HG03378 (cell line): Measurements from ENCODE around the gene UBE2G2.

Experiments
- ATAC-seq: cut with Tn5 transposase; IDR thresholded peaks from one replicate; pipeline ENCODE4 v1.9.1; 2021; ENCODE audit warnings: mild to moderate bottlenecking, moderate library complexity; ENCODE audit not compliant: unreplicated experiment

UBE2G2 gene

DNA sequence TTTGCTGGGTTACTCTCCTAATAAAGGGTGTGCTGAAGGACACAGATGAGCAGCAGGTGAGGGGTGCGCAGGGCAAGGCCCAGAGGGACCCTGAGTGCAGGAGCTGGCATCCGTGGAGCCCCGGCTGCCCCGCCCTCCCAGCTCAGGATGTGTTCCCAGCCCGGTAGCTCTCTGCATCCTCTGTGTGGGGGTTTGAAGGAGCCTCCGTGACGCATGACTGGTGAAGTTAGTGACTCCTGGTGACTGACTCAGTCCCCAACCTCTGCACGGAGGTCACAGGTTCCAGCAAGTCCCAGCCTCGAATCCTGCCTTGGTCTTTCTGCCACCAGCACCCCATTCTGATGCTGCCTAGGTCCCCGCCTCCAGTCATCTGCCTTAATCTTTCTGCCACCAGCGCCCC lies 68.7 kb downstream of the UBE2G2 start:
- ATAC-seq, result no peak

- no peak for ATAC-seq
Measured at GRCh38 chr21:44732263-44732662, 69.4 kb downstream of the UBE2G2 start.

DNA sequence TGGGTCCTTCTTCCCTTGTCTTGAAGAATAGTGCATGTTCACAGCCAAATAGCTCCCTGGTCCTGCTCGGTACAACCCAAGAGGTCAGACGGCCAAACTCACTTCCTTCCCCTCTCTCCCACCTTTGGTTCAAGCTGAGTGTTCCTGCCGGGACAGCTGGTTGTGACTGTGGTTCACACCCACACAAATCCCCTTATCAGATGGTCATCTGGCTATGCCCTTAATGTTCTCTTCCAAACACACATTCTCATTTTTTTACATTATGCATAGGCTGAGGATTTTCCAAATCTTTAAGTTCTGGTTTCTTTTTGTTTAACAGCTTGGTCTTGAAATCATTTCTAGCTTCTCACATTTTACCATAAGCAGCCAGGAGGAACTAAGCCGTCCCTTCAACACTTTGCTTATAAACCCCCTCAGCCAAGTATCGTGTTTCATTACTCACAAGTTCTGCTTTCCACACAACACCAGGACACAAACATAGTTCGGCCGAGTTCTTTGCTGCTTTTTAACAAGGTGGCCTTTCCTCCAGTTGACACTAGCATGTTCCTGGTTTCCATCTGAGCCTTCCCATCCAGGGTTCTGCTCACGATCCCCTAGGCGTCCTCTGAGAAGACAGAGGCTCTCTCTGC lies 70.6 kb downstream of the UBE2G2 start:
- ATAC-seq, result no peak

DNA sequence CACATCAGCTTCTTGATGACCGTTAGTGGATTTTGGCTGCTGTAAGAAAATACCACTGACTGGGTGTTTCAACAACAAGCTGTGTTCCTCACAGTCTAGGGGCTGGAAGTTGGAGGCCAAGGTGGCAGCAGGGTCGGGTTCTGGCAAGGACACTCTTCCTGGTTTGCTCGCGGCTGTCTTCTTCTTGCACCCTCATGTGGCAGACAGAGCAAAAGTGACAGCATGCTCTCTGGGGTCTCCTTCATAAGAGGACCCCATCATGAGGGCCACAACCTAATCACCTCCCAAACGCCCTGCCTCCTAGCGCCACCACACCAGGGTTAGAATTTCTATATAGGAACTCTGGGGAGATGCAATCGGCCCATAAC lies 71.6 kb downstream of the UBE2G2 start:
- ATAC-seq, result no peak

- no peak for ATAC-seq
Measured at GRCh38 chr21:44729336-44730027, 72.1 kb downstream of the UBE2G2 start.

DNA sequence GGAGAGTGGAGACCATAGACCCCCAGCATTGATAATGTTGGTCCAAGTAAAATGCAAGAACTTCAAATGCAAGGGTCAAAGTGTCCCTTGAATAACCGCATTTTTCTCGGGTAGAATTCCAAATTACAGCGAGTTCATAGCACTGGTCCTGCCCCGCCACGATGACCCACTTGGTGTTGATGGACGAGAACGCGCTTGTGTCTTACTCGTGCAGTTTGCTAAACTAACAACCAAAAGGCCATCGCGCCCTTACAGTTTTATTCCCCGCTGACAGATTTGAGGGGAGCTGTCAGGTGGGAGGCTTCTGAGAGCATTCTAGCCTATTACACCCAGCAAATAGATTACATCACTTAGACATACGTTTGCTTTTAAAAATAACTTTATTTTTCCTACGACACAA lies 72.9 kb downstream of the UBE2G2 start:
- no peak for ATAC-seq

DNA sequence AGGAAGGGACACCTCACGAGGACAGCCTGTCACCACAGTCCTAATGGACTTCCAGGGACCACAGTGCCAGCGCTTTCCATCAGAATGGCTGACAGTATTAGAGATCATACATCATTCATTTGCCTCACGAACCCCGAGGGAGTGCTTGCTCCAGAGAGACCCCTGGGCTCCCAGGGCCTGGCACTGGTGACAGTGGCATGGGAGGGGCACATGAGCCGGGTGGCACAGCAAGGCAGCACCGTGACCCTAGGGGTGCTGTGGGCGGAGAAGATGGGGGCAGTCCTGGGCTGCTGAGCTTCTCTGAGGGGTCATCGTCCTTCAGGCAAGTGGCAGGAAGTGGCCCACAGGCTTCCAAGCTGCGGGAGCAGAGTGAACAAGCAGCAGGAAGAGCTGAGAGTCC lies 73.9 kb downstream of the UBE2G2 start:
- no peak for ATAC-seq

DNA sequence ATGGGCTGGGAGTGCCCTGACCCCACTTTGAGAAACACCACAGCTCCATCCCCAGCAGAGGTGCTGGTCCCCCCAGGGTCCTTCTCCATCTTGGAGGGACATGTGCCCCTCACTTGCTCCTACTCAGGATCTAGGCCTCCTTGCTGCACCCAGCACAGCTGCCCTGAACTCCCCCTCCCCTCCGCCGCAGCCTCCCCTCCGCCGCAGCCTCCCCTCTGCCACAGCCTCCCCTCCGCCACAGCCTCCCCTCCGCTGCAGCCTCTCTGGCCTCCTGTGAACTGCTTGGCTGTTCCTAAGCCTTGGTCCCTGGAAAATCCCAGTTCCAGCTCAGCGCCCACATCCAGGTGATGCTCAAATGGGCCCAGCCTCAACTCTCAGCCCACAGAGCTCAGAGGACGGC lies 74.3 kb downstream of the UBE2G2 start:
- ATAC-seq, result no peak

GRCh38 chr21:44726826-44727225 lies 74.8 kb downstream of the UBE2G2 start:
- no peak for ATAC-seq

- ATAC-seq, result no peak
Measured at GRCh38 chr21:44724926-44725325, 76.7 kb downstream of the UBE2G2 start.

DNA sequence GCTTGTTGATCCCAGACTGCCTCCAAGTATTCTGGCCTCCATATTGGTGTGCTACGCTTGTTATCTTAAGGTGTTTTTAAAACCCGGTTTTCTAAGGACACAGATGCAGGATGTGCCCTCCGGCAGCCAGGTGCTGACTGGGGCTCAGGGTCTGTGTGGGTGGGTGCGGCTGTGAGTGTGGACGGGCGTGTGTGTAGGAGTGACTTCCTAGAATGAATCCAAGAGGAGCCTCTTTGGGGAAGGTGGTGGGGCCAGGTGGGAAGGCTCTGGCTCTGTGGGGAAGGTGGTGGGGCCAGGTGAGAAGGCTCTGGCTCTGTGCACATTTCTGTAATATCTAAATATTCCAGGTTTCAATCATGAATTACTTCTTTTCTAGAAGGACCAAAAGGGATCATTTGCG lies 77.4 kb downstream of the UBE2G2 start:
- ATAC-seq, result no peak

- ATAC-seq, result no peak
Measured at GRCh38 chr21:44723177-44724131, 78.2 kb downstream of the UBE2G2 start.

GRCh38 chr21:44722731-44723130 lies 78.9 kb downstream of the UBE2G2 start:
- no peak for ATAC-seq

DNA sequence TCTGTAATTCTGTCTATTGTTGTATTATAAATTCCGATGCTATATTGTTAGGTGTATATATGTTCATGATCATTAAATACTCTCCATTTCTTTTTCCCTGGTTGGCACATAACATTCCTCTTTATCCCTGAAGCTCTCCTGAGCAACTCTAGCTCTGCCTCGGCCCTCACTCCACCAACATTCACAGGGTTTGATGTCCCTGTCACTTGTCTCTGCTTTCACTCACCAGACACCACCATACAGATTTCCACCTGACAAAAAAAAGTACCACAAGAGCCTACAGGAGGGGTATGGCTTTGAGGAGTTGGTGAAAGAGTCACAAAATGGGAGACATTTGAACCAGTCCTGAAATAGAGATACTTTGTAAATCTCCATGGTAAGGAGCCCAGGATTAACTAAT lies 81.5 kb downstream of the UBE2G2 start:
- no peak for ATAC-seq
